ENCODE measurements around the gene ICAM2. TPM values are rescaled to one million over a fixed set of nuclear protein-coding genes. Genes with fewer than 3 reads are reported as not detected.

The ICAM2 gene
- total RNA-seq, 1 donor from 2014 or later = not detected

DNA sequence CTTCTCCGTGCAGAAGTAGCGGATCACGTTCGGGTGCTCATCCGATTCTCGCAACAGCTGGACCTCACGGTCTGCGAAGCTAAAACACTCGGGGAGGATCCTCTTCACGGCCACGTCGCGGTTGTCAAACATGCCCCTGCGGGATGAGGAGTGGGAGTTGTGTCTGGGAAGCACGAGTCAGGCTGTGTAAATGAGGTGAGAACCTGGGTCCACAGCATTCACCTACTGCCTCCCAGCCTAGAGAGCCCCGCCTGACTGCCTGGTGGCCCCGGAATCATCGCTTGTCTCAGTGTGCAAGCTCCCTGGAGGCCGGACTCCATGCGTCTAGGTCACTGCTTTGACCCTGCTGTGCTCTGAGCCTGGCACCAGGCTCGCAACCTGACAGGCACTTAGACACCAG lies 33.9 kb upstream of the ICAM2 start:
- DNase-seq (ENCODE audit: low spot score) = no peak
- H3K27me3 ChIP-seq = no peaks in the 10 kb centered on the region
- TF ChIP-seq EZH2 (IDR thresholded peaks at IDR 0.05) (no peak), EZH2phosphoT487 (IDR thresholded peaks at IDR 0.05) (no peak)
- TF ChIP-seq, protein P1, sequence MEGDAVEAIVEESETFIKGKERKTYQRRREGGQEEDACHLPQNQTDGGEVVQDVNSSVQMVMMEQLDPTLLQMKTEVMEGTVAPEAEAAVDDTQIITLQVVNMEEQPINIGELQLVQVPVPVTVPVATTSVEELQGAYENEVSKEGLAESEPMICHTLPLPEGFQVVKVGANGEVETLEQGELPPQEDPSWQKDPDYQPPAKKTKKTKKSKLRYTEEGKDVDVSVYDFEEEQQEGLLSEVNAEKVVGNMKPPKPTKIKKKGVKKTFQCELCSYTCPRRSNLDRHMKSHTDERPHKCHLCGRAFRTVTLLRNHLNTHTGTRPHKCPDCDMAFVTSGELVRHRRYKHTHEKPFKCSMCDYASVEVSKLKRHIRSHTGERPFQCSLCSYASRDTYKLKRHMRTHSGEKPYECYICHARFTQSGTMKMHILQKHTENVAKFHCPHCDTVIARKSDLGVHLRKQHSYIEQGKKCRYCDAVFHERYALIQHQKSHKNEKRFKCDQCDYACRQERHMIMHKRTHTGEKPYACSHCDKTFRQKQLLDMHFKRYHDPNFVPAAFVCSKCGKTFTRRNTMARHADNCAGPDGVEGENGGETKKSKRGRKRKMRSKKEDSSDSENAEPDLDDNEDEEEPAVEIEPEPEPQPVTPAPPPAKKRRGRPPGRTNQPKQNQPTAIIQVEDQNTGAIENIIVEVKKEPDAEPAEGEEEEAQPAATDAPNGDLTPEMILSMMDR (IDR thresholded peaks at IDR 0.05) = no peak
- H3K4me3 ChIP-seq = no peak overlapping the region
- Mint-ChIP-seq H3K27me3 (ENCODE audit: insufficient read depth, low read depth) (peaks cover 2% of the 10 kb centered on the region), H3K4me1 (no peaks in the 10 kb centered on the region), H3K27ac (no peak overlapping the region), H3K4me3 (no peak overlapping the region), H3K36me3 (peaks cover 7% of the 10 kb centered on the region), H3K9me3 (no peaks in the 10 kb centered on the region)
- H3K4me2 ChIP-seq = no peak overlapping the region
- H3F3A ChIP-seq (ENCODE audit: low read depth) = no peaks in the 10 kb centered on the region
- no peak overlapping the region for H3K9ac ChIP-seq
- H2AFZ ChIP-seq (replicated peaks) = no peak overlapping the region
- H3K9me3 ChIP-seq (ENCODE audit: low read depth) = no peaks in the 10 kb centered on the region
- H3K4me1 ChIP-seq = no peaks in the 10 kb centered on the region
- no peak overlapping the region for H3K27ac ChIP-seq
- no peaks in the 10 kb centered on the region for H3K36me3 ChIP-seq
- H3K79me2 ChIP-seq (ENCODE audit: low read depth) = no peaks in the 10 kb centered on the region
- H4K20me1 ChIP-seq (ENCODE audit: low read depth) = no peaks in the 10 kb centered on the region

DNA sequence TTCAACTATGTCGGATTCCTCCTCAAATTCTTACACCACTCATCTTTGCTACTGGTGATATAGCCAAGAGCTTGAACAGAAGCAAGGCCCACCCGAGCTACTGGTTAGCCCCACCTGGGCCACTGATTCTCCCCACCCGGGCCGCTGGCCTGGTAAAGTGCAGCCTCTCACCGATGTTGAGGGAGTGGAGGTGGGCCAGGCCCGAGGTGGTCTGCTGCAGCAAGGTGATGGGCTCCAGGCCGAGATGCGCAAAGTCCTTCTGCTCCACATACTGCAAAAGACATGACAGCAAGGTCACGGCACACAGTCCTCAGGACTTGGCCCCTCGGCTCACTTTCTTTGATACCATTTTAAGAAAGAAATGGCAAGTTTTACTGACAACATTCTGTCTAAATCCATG lies 32.7 kb upstream of the ICAM2 start:
- Histone ChIP-seq H3K27me3 (no peaks in the 10 kb centered on the region), H3K4me1 (no peaks in the 10 kb centered on the region), H3K9me3 (ENCODE audit: low read depth) (no peaks in the 10 kb centered on the region), H3K36me3 (no peaks in the 10 kb centered on the region), H3K4me2 (no peak overlapping the region), H4K20me1 (ENCODE audit: low read depth) (no peaks in the 10 kb centered on the region), H3K27ac (no peak overlapping the region), H2AFZ (replicated peaks) (no peak overlapping the region), H3F3A (ENCODE audit: low read depth) (no peaks in the 10 kb centered on the region), H3K4me3 (no peak overlapping the region), H3K9ac (no peak overlapping the region), H3K79me2 (ENCODE audit: low read depth) (no peaks in the 10 kb centered on the region)
- DNase-seq (ENCODE audit: low spot score) = no peak
- TF ChIP-seq EZH2phosphoT487 (IDR thresholded peaks at IDR 0.05) (no peak), EZH2 (IDR thresholded peaks at IDR 0.05) (no peak)
- TF ChIP-seq, protein P1 (IDR thresholded peaks at IDR 0.05) = no peak
- H3K4me3 Mint-ChIP-seq = no peak overlapping the region
- H3K4me1 Mint-ChIP-seq = no peaks in the 10 kb centered on the region
- H3K9me3 Mint-ChIP-seq = no peaks in the 10 kb centered on the region
- H3K36me3 Mint-ChIP-seq = peaks cover 7% of the 10 kb centered on the region
- no peak overlapping the region for H3K27ac Mint-ChIP-seq
- H3K27me3 Mint-ChIP-seq (ENCODE audit: insufficient read depth, low read depth) = peaks cover 2% of the 10 kb centered on the region

DNA sequence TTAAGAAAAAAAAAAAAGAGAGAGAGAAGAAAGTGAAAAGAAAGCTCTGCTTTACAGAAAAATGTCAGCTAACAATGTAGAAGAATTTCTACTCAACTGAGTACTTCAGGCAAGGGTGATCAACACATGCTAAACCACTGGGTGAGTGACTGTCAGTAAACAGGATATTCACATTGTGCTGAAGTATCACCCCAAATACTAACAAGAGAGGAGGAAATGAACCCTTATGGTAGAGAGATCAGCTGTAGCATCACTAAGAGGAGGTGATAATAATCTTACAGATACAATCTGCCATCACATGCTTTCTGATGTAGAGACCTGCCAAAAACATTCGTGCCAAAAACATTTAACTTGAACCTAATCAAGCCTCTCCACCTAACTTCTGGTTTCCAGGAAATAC lies 30.7 kb upstream of the ICAM2 start:
- TF ChIP-seq EZH2 (IDR thresholded peaks at IDR 0.05) (no peak), EZH2phosphoT487 (IDR thresholded peaks at IDR 0.05) (no peak)
- TF ChIP-seq, protein P1 (IDR thresholded peaks at IDR 0.05) = no peak

More for the DNA sequence above, 30.7 kb upstream of the ICAM2 start:
- H3K36me3 ChIP-seq = no peaks in the 10 kb centered on the region
- no peaks in the 10 kb centered on the region for H3K79me2 ChIP-seq (ENCODE audit: low read depth)
- H4K20me1 ChIP-seq (ENCODE audit: low read depth) = no peaks in the 10 kb centered on the region
- H3K9ac ChIP-seq = no peak overlapping the region
- Mint-ChIP-seq H3K4me3 (no peak overlapping the region), H3K36me3 (peaks cover 7% of the 10 kb centered on the region), H3K9me3 (no peaks in the 10 kb centered on the region), H3K27me3 (ENCODE audit: insufficient read depth, low read depth) (peaks cover 2% of the 10 kb centered on the region), H3K4me1 (no peaks in the 10 kb centered on the region), H3K27ac (no peak overlapping the region)
- H2AFZ ChIP-seq (replicated peaks) = no peak overlapping the region
- H3K9me3 ChIP-seq (ENCODE audit: low read depth) = no peaks in the 10 kb centered on the region
- no peak for DNase-seq (ENCODE audit: low spot score)
- H3K4me3 ChIP-seq = no peak overlapping the region
- H3K27ac ChIP-seq = no peak overlapping the region
- H3F3A ChIP-seq (ENCODE audit: low read depth) = no peaks in the 10 kb centered on the region
- no peaks in the 10 kb centered on the region for H3K4me1 ChIP-seq
- H3K27me3 ChIP-seq = no peaks in the 10 kb centered on the region
- H3K4me2 ChIP-seq = no peak overlapping the region
